Measurements from ENCODE around the gene GHR.

DNA sequence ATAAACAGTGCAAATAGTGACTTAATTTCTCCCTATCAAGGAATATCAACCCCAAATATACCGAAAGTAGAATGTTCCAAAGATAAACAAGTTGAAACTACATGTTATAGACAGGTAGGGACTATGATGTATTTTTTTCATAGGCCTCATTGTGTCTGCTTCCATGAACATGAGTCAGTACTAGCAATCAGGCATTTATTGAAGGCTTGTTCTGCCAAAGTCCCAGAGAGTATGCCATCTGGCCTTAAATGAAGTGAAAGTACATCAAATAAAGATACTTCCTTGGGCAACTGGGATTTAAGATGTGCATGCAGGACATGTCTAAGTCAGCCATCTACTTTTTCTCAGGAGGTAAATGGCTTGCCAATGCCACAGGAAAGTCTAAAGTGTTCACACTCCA, 6.5 kb downstream of the GHR start:
- TF ChIP-seq POLR2AphosphoS5 (IDR thresholded peaks at IDR 0.05), result no peak
- TF ChIP-seq, protein P1, sequence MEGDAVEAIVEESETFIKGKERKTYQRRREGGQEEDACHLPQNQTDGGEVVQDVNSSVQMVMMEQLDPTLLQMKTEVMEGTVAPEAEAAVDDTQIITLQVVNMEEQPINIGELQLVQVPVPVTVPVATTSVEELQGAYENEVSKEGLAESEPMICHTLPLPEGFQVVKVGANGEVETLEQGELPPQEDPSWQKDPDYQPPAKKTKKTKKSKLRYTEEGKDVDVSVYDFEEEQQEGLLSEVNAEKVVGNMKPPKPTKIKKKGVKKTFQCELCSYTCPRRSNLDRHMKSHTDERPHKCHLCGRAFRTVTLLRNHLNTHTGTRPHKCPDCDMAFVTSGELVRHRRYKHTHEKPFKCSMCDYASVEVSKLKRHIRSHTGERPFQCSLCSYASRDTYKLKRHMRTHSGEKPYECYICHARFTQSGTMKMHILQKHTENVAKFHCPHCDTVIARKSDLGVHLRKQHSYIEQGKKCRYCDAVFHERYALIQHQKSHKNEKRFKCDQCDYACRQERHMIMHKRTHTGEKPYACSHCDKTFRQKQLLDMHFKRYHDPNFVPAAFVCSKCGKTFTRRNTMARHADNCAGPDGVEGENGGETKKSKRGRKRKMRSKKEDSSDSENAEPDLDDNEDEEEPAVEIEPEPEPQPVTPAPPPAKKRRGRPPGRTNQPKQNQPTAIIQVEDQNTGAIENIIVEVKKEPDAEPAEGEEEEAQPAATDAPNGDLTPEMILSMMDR (IDR thresholded peaks at IDR 0.05), result no peak
- no peak for TF ChIP-seq EP300 (IDR thresholded peaks at IDR 0.05)
- no peak for TF ChIP-seq POLR2A (IDR thresholded peaks at IDR 0.05)

Measured in stomach (tissue), 4 donors.